Retinal pigment epithelial cell (primary cell): ENCODE measurements around the gene CSNK1G1.

Experiments used
- DNase-seq: peaks from one replicate; pipeline ENCODE4 v3.0.0-alpha.2; 2010; ENCODE audit warnings: low read depth
- H3K4me3 ChIP-seq: 2 replicates; pipeline ENCODE4 v1.5.1; 2011; ENCODE audit warnings: mild to moderate bottlenecking, low read length, control low read depth, moderate library complexity
- CTCF ChIP-seq: conservative IDR thresholded peaks from 2 replicates; pipeline ENCODE4 v1.5.1; 2011; ENCODE audit warnings: low read depth, low read length, control low read depth, inconsistent platforms

CSNK1G1 gene

GRCh38 chr15:64369078-64369607 lies 13.2 kb upstream of the CSNK1G1 start:
- DNase-seq: no peak
- no peak for TF ChIP-seq CTCF
- no peak overlapping the region for H3K4me3 ChIP-seq

DNA sequence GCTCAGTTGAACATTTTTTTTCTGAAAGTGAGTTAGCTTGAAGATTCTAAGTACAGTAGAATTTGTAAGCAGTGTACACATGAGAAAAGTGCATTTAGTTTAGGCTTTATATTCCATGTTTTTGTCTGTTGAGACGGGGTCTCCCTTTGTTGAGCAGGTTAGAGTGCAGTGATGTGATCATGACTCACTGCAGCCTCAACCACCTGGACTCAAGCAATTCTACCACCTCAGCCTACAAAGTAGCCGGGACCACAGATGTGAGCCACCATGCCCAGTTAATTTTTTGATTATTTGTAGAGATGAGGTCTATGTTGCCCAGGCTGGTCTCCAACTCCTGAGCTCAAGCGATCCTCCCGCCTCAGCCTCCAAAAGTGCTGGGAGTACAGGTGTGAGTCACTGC lies 5.3 kb upstream of the CSNK1G1 start:
- no peak for TF ChIP-seq CTCF
- no peak for DNase-seq
- no peak overlapping the region for H3K4me3 ChIP-seq

GRCh38 chr15:64356710-64357040 lies 702 bp upstream of the CSNK1G1 start:
- H3K4me3 ChIP-seq: peak overlapping the region; percentile 95
- TF ChIP-seq CTCF: no peak
- DNase-seq: no peak

DNA sequence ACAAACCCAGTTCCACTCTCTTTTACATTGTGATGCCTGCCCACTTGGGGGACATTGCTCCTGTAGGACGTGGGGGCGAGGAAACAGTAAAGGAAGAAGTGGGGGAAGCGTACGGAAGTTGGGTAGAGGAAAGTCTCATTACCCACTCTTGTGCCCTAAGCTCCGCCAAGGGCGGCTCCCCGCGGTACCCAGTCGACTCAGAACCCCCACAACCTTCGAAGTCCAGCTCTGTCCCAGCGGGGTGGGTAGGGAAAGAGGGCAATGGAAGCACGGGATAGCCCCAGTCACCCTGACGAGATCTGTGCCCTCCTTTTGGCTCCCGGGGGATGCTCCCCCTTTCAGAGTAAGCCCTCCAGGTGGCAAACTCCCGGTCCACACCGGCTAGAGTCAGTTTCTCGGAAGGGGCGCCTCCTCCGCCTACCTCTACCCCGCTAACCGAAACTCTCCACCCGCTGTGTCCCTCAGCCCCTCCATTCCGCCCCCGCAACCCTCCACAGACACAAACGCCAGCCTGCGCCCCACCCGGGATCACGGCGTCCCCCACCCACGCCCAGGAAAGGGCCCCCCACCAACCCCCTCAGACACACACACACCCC lies 527 bp downstream of the CSNK1G1 start:
- DNase-seq: no peak
- H3K4me3 ChIP-seq: peak overlapping the region; percentile 95
- peak; percentile 4 for TF ChIP-seq CTCF

DNA sequence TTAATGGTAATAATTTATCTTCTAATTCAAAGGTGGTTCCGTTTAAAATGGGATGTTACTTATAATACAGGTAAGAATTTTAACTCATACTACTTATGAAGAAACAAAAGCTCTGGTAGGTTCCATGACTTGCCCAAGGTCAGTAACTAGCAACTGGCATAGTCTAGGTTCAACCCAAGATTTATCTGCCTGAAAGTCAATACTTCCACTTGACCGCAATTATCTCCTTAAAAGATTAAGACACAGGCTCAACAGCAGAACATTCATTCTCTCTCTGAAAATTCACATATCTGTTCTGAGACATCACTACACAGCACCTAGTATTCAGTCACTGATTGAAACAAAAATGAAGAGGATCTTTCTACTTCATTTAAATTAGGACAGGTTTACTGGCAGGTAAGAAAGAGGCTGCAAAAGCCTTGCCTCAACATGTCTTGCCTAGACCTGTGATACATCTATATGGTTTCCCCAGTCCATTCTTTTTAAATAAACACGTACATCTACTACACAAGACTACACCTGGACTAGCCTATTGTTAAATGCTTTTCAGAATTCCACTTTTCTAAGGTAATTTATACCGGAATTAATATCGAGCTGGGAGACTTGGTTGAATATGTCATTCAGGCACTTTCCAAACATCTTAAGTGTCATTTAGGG lies 1.2 kb downstream of the CSNK1G1 start:
- H3K4me3 ChIP-seq: peak overlapping the region; percentile 95
- TF ChIP-seq CTCF: no peak
- DNase-seq: no peak

GRCh38 chr15:64351265-64351664 lies 4.7 kb downstream of the CSNK1G1 start:
- no peak for DNase-seq
- TF ChIP-seq CTCF: no peak
- no peak overlapping the region for H3K4me3 ChIP-seq

DNA sequence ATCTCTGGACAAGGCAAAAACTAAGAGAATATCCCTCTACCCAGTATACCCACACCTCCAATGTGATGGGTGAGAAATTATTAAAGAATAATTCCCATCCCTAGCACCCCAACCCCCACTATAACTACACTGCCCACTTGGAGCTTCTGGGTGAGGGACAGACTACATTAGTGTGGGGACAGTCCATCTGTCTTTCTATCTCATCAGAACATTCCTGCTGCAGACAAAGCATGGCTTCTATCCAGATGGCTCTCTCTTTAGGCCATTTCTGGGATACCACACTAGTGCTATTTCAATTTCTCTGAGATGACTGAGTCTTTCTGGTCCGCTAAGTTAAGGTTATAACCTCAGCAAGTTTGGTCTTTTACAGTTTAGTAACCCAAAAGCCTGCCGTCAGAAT lies 6.6 kb downstream of the CSNK1G1 start:
- no peak overlapping the region for H3K4me3 ChIP-seq
- DNase-seq: no peak
- TF ChIP-seq CTCF: no peak
